H1 (cell line): ENCODE results near the gene CLEC2A.
A peak's percentile ranks its signal among the peaks of the same experiment; 100 is the strongest.

ENCODE experiments used
- BRCA1 ChIP-seq: IDR thresholded peaks from 2 replicates; pipeline ENCODE4 v1.6.1; 2012; ENCODE audit warnings: low read depth, low read length, improper control_type of control experiment
- GABPA ChIP-seq: IDR thresholded peaks from 2 replicates; pipeline ENCODE4 v1.6.1; 2011; ENCODE audit warnings: mild to moderate bottlenecking, low read length, moderate library complexity, borderline replicate concordance; ENCODE audit not compliant: insufficient read depth
- HDAC2 ChIP-seq, 2 experiments: fragments of 300-600 bp in 1 of 2; sonication (generic) in 1 of 2; IDR thresholded peaks; 2 replicates each; pipeline ENCODE4 v1.6.1; 2011 to 2012; ENCODE audit warnings: low read depth in 2 of 2, low read length in 2 of 2, mild to moderate bottlenecking in 2 of 2, moderate library complexity in 2 of 2, borderline replicate concordance in 1 of 2, inconsistent platforms in 1 of 2
- JUND ChIP-seq: IDR thresholded peaks from 2 replicates; pipeline ENCODE4 v1.6.1; 2011; ENCODE audit warnings: mild to moderate bottlenecking, improper control_type of control experiment, low read length
- KDM1A ChIP-seq: fragments of 200-600, 300-600 bp; sonication (generic); IDR thresholded peaks from 2 replicates; pipeline ENCODE4 v1.7.1; 2016; ENCODE audit warnings: mild to moderate bottlenecking, low read length, borderline replicate concordance
- NANOG ChIP-seq: IDR thresholded peaks from 2 replicates; pipeline ENCODE4 v1.6.1; 2011; ENCODE audit warnings: low read length, low read depth, mild to moderate bottlenecking, inconsistent platforms; ENCODE audit not compliant: insufficient read depth, poor library complexity, severe bottlenecking
- POLR2A ChIP-seq, 2 experiments: IDR thresholded peaks; 1 replicate in 1 of 2; 2 replicates in 1 of 2; pipeline ENCODE4 v1.6.1; 2011; ENCODE audit warnings: low read depth in 2 of 2, low read length in 2 of 2, mild to moderate bottlenecking in 2 of 2; ENCODE audit errors: control extremely low read depth in 1 of 2
- TAF7 ChIP-seq: optimal IDR thresholded peaks from 2 replicates; pipeline ENCODE3; 2011; ENCODE audit warnings: low read depth, mild to moderate bottlenecking, inconsistent platforms, low read length, moderate library complexity, borderline replicate concordance
- TCF12 ChIP-seq: IDR thresholded peaks from 2 replicates; pipeline ENCODE4 v1.6.1; 2011; ENCODE audit warnings: low read depth, mild to moderate bottlenecking, low read length
- YY1 ChIP-seq: IDR thresholded peaks from 2 replicates; pipeline ENCODE4 v1.6.1; 2011; ENCODE audit warnings: low read depth, mild to moderate bottlenecking, low read length
- TF ChIP-seq, protein P1 (sequence below), 3 experiments: IDR thresholded peaks; 1 replicate in 2 of 3; 2 replicates in 1 of 3; pipeline versions ENCODE4 v1.5.1 to v1.6.1; 2011; ENCODE audit warnings: low read length in 3 of 3, mild to moderate bottlenecking in 3 of 3, inconsistent platforms in 2 of 3, low read depth in 1 of 3, moderate library complexity in 1 of 3; ENCODE audit not compliant: insufficient read depth in 1 of 3; ENCODE audit errors: control extremely low read depth in 1 of 3
- TF ChIP-seq, protein P2 (sequence below): IDR thresholded peaks from 2 replicates; pipeline ENCODE4 v1.6.1; 2012; ENCODE audit warnings: inconsistent platforms
- TF ChIP-seq, protein P3 (sequence below): IDR thresholded peaks from 2 replicates; pipeline ENCODE4 v1.6.1; 2012; ENCODE audit warnings: low read length, inconsistent platforms
- TF ChIP-seq, protein P4 (sequence below): IDR thresholded peaks from 2 replicates; pipeline ENCODE4 v1.6.1; 2011; ENCODE audit warnings: low read depth, mild to moderate bottlenecking, low read length; ENCODE audit not compliant: insufficient read depth

DNA sequence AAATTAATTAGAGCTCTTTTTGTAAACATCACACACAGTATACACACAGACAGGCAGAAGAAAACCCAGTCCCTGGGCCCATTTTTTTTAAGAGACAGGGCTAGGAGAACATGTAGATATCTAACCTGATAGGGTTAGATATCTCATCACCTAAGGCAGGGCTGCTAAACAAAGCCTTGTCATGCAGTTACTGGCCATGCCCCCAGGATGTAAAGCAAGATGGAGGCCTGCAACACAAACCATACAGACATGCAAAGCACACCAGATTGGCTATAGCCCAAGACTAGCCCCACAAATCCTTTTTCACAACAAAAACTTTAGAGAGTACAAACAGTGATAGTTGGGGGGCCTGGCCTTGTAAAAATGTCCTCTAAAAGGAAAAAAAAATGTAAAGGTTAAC lies 20.5 kb downstream of the CLEC2A start:
- no peak for TF ChIP-seq GABPA
- TF ChIP-seq, protein P1, sequence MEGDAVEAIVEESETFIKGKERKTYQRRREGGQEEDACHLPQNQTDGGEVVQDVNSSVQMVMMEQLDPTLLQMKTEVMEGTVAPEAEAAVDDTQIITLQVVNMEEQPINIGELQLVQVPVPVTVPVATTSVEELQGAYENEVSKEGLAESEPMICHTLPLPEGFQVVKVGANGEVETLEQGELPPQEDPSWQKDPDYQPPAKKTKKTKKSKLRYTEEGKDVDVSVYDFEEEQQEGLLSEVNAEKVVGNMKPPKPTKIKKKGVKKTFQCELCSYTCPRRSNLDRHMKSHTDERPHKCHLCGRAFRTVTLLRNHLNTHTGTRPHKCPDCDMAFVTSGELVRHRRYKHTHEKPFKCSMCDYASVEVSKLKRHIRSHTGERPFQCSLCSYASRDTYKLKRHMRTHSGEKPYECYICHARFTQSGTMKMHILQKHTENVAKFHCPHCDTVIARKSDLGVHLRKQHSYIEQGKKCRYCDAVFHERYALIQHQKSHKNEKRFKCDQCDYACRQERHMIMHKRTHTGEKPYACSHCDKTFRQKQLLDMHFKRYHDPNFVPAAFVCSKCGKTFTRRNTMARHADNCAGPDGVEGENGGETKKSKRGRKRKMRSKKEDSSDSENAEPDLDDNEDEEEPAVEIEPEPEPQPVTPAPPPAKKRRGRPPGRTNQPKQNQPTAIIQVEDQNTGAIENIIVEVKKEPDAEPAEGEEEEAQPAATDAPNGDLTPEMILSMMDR (IDR thresholded peaks at IDR 0.05; ENCODE audit: control extremely low read depth in 1 of 3, insufficient read depth in 1 of 3, low read depth in 1 of 3, low read length in 3 of 3): no peak
- peak in 1 of 2 experiments; percentile 26; a peak in 1 of 3 replicates for TF ChIP-seq POLR2A (IDR thresholded peaks at IDR 0.05; ENCODE audit: control extremely low read depth in 1 of 2, low read depth in 2 of 2, low read length in 2 of 2)
- TF ChIP-seq TCF12: no peak
- no peak for TF ChIP-seq HDAC2 (IDR thresholded peaks at IDR 0.05; ENCODE audit: borderline replicate concordance in 1 of 2, low read depth in 2 of 2, low read length in 2 of 2)
- TF ChIP-seq YY1: peak; percentile 52; the same call in 1 of the 2 replicates
- TF ChIP-seq, protein P2, sequence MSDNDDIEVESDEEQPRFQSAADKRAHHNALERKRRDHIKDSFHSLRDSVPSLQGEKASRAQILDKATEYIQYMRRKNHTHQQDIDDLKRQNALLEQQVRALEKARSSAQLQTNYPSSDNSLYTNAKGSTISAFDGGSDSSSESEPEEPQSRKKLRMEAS: no peak
- TF ChIP-seq KDM1A: no peak
- TF ChIP-seq JUND: no peak
- no peak for TF ChIP-seq TAF7
- no peak for TF ChIP-seq NANOG
- TF ChIP-seq, protein P3, sequence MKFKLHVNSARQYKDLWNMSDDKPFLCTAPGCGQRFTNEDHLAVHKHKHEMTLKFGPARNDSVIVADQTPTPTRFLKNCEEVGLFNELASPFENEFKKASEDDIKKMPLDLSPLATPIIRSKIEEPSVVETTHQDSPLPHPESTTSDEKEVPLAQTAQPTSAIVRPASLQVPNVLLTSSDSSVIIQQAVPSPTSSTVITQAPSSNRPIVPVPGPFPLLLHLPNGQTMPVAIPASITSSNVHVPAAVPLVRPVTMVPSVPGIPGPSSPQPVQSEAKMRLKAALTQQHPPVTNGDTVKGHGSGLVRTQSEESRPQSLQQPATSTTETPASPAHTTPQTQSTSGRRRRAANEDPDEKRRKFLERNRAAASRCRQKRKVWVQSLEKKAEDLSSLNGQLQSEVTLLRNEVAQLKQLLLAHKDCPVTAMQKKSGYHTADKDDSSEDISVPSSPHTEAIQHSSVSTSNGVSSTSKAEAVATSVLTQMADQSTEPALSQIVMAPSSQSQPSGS: no peak
- TF ChIP-seq, protein P4, sequence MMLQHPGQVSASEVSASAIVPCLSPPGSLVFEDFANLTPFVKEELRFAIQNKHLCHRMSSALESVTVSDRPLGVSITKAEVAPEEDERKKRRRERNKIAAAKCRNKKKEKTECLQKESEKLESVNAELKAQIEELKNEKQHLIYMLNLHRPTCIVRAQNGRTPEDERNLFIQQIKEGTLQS: no peak
- TF ChIP-seq BRCA1: no peak
